Activated naive CD4-positive, alpha-beta T cell treated with anti-CD3 and anti-CD28 coated beads for 36 hours (primary cell): ENCODE results near the gene SRMS. TPM values are rescaled to one million over a fixed set of nuclear protein-coding genes. Genes with fewer than 3 reads are reported as not detected.

Experiments used
- CTCF ChIA-PET: fragments of 350-600 bp; sonication (Branson Sonifier 250); formaldehyde crosslinking; loops from one replicate; lab custom pipeline; 2021; ENCODE audit warnings: antibody characterized with exemption; lab: Charles Lee
- DNase-seq: peaks from one replicate; pipeline ENCODE4 v3.0.0-alpha.2; 2020
- H3K27ac Mint-ChIP-seq: one replicate; pipeline ENCODE4 v1.8.0; 2021; ENCODE audit warnings: mild to moderate bottlenecking, mixed read lengths
- H3K27me3 Mint-ChIP-seq: one replicate; pipeline ENCODE4 v1.8.0; 2021; ENCODE audit warnings: low read depth, mixed read lengths
- H3K36me3 Mint-ChIP-seq: one replicate; pipeline ENCODE4 v1.8.0; 2021; ENCODE audit warnings: low read depth, mixed read lengths
- H3K4me1 Mint-ChIP-seq: one replicate; pipeline ENCODE4 v1.8.0; 2021; ENCODE audit warnings: low read depth, mixed read lengths
- H3K4me3 Mint-ChIP-seq: one replicate; pipeline ENCODE4 v1.8.0; 2021; ENCODE audit warnings: mild to moderate bottlenecking, moderate library complexity, mixed read lengths
- H3K9me3 Mint-ChIP-seq: one replicate; pipeline ENCODE4 v1.8.0; 2021; ENCODE audit warnings: mixed read lengths
- intact Hi-C: fragments of 100-400 bp; cut with micrococcal nuclease; formaldehyde crosslinking; loops from one replicate; pipeline ENCODE4 v1.15.1; 2023
- total RNA-seq, 2 experiments: library from RNA; stranded (reverse); gene quantifications; one replicate each; pipeline ENCODE4 v1.2.3, GENCODE V29; 2021

Gene SRMS
- total RNA-seq, 2 experiments from 2014 or later: not detected

- no peak for DNase-seq
- CTCF ChIA-PET: no interaction called here
- H3K9me3 Mint-ChIP-seq: peaks cover 7% of the 10 kb centered on the region
- no peak overlapping the region for H3K4me3 Mint-ChIP-seq
- H3K27me3 Mint-ChIP-seq: no peaks in the 10 kb centered on the region
- H3K27ac Mint-ChIP-seq: no peak overlapping the region
- intact Hi-C loops: no loop called here
- peaks cover 9% of the 10 kb centered on the region for H3K4me1 Mint-ChIP-seq
- peaks cover 24% of the 10 kb centered on the region for H3K36me3 Mint-ChIP-seq
These were observed 22.4 kb downstream of the SRMS start for GRCh38 chr20:63525185-63525584.

GRCh38 chr20:63522981-63523611 lies 24.5 kb downstream of the SRMS start:
- Mint-ChIP-seq H3K9me3 (peaks cover 7% of the 10 kb centered on the region), H3K27me3 (no peaks in the 10 kb centered on the region), H3K4me3 (no peak overlapping the region), H3K4me1 (peaks cover 8% of the 10 kb centered on the region), H3K27ac (no peak overlapping the region), H3K36me3 (peaks cover 24% of the 10 kb centered on the region)
- DNase-seq: no peak
- CTCF ChIA-PET: interaction anchor here (0.6 to 1.3 kb wide), 3 partner anchors 14 to 42 kb away, joined by 4 to 6 read pairs (median 4); partner anchors contain the start of gene PTK6
- intact Hi-C loops: no loop called here

- no peak for DNase-seq
- Mint-ChIP-seq H3K4me3 (peak overlapping the region; percentile 56), H3K27ac (peak overlapping the region; percentile 39), H3K36me3 (peaks cover 24% of the 10 kb centered on the region), H3K4me1 (peaks cover 8% of the 10 kb centered on the region), H3K27me3 (no peaks in the 10 kb centered on the region), H3K9me3 (peaks cover 7% of the 10 kb centered on the region)
- CTCF ChIA-PET: interaction anchor here (0.6 to 1.9 kb wide), 3 partner anchors 15 to 41 kb away, joined by 4 to 8 read pairs (median 6); partner anchors contain the start of gene PTK6
- intact Hi-C loops: no loop called here
These were observed 25.3 kb downstream of the SRMS start for GRCh38 chr20:63522091-63522868.

GRCh38 chr20:63521602-63522001 lies 25.9 kb downstream of the SRMS start:
- DNase-seq: no peak
- H3K4me1 Mint-ChIP-seq: peaks cover 8% of the 10 kb centered on the region
- H3K27ac Mint-ChIP-seq: peak overlapping the region; percentile 68
- peaks cover 7% of the 10 kb centered on the region for H3K9me3 Mint-ChIP-seq
- H3K4me3 Mint-ChIP-seq: peak overlapping the region; percentile 75
- intact Hi-C loops: loop anchor here (2.0 kb wide), 2 partner anchors 25 to 87 kb away; no protein-coding TSS in a partner anchor
- peaks cover 24% of the 10 kb centered on the region for H3K36me3 Mint-ChIP-seq
- CTCF ChIA-PET: interaction anchor here (1.1 to 1.9 kb wide), 2 partner anchors 16 to 25 kb away, joined by 3 to 8 read pairs; partner anchors contain the start of gene PTK6
- H3K27me3 Mint-ChIP-seq: no peaks in the 10 kb centered on the region

GRCh38 chr20:63520934-63521601 lies 26.5 kb downstream of the SRMS start:
- Mint-ChIP-seq H3K27me3 (no peaks in the 10 kb centered on the region), H3K4me3 (peak overlapping the region; percentile 75), H3K9me3 (peaks cover 7% of the 10 kb centered on the region), H3K36me3 (peaks cover 24% of the 10 kb centered on the region), H3K27ac (peak overlapping the region; percentile 68), H3K4me1 (peaks cover 8% of the 10 kb centered on the region)
- CTCF ChIA-PET: interaction anchor here (1.1 to 1.9 kb wide), 2 partner anchors 16 to 24 kb away, joined by 3 to 8 read pairs; partner anchors contain the start of gene PTK6
- intact Hi-C loops: loop anchor here (1.0 to 2.0 kb wide), 5 partner anchors 16 to 305 kb away; partner anchors contain the start of genes PTK6 and YTHDF1
- DNase-seq: peak; percentile 76

- Mint-ChIP-seq H3K9me3 (peaks cover 7% of the 10 kb centered on the region), H3K36me3 (peaks cover 24% of the 10 kb centered on the region), H3K4me1 (peaks cover 8% of the 10 kb centered on the region), H3K4me3 (peak within 1 kb of the TSS; percentile 75), H3K27ac (peak within 1 kb of the TSS; percentile 69), H3K27me3 (peaks cover 2% of the 10 kb centered on the region)
- CTCF ChIA-PET: interaction anchor here (1.1 to 1.9 kb wide), 2 partner anchors 17 to 24 kb away, joined by 3 to 8 read pairs; partner anchors contain the start of gene PTK6
- intact Hi-C loops: loop anchor here (1.0 to 2.0 kb wide), 5 partner anchors 17 to 304 kb away; partner anchors contain the start of genes PTK6 and YTHDF1
- DNase-seq: peak; percentile 81
These were observed 27.0 kb downstream of the SRMS start, which contains the start of gene PPDPF for GRCh38 chr20:63520504-63520933. Gene PPDPF (plus strand): TSS chr20:63520765. CDS start chr20:63521309, 544 bp downstream.

- Mint-ChIP-seq H3K27ac (no peak overlapping the region), H3K9me3 (peaks cover 7% of the 10 kb centered on the region)
- intact Hi-C loops: loop anchor here (1.0 to 2.0 kb wide), 5 partner anchors 17 to 304 kb away; partner anchors contain the start of genes PTK6 and YTHDF1
These were observed 27.7 kb downstream of the SRMS start for GRCh38 chr20:63519668-63520503.

GRCh38 chr20:63518946-63519667 lies 28.4 kb downstream of the SRMS start:
- no peak for DNase-seq
- CTCF ChIA-PET: interaction anchor here (0.6 kb wide), 1 partner anchor 188 kb away, joined by 3 read pairs; no protein-coding TSS in a partner anchor

More at GRCh38 chr20:63519668-63520503, 27.7 kb downstream of the SRMS start:
- peak overlapping the region; percentile 66 for H3K4me3 Mint-ChIP-seq
- H3K4me1 Mint-ChIP-seq: peaks cover 8% of the 10 kb centered on the region
- H3K36me3 Mint-ChIP-seq: peaks cover 24% of the 10 kb centered on the region
- H3K27me3 Mint-ChIP-seq: peaks cover 3% of the 10 kb centered on the region
- CTCF ChIA-PET: interaction anchor here (0.6 to 1.9 kb wide), 2 partner anchors 23 to 187 kb away, joined by 3 to 8 read pairs; no protein-coding TSS in a partner anchor
- peak; percentile 64 for DNase-seq

GRCh38 chr20:63518351-63518861 lies 29.1 kb downstream of the SRMS start:
- peaks cover 6% of the 10 kb centered on the region for H3K4me1 Mint-ChIP-seq
- peaks cover 5% of the 10 kb centered on the region for H3K9me3 Mint-ChIP-seq
- peaks cover 15% of the 10 kb centered on the region for H3K36me3 Mint-ChIP-seq
- CTCF ChIA-PET: interaction anchor here (1.4 kb wide), 1 partner anchor 22 kb away, joined by 3 read pairs; no protein-coding TSS in a partner anchor
- no peak overlapping the region for H3K4me3 Mint-ChIP-seq
- intact Hi-C loops: no loop called here
- no peak overlapping the region for H3K27ac Mint-ChIP-seq
- H3K27me3 Mint-ChIP-seq: peaks cover 5% of the 10 kb centered on the region
- DNase-seq: no peak

More at GRCh38 chr20:63518946-63519667, 28.4 kb downstream of the SRMS start:
- peak overlapping the region; percentile 66 for H3K4me3 Mint-ChIP-seq
- no peak overlapping the region for H3K27ac Mint-ChIP-seq
- peaks cover 8% of the 10 kb centered on the region for H3K4me1 Mint-ChIP-seq
- H3K36me3 Mint-ChIP-seq: peaks cover 20% of the 10 kb centered on the region
- intact Hi-C loops: no loop called here
- peaks cover 3% of the 10 kb centered on the region for H3K27me3 Mint-ChIP-seq
- H3K9me3 Mint-ChIP-seq: peaks cover 9% of the 10 kb centered on the region
